ENCODE data around the gene BLM.

BLM gene

DNA sequence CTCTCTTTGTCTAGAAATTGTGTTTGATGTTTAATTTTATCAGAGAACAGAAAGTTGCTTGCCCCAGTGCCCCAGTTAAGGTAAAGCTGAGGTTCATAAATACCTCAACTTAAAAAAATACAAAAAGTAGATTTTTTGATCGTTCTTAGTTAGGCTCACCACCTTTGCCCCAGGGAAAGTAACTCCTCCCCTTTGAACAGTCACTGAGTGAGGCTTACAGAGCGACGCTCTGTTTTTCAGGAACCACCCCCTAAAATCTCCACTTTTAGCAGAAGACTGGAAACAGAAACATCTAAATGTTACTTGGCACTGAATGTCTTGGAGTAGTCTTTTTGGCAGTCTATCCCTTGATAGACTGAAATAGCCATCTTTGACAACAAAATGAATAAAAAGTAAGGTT is 24.9 kb downstream of the BLM start:
- DNase-seq, result no peak

DNA sequence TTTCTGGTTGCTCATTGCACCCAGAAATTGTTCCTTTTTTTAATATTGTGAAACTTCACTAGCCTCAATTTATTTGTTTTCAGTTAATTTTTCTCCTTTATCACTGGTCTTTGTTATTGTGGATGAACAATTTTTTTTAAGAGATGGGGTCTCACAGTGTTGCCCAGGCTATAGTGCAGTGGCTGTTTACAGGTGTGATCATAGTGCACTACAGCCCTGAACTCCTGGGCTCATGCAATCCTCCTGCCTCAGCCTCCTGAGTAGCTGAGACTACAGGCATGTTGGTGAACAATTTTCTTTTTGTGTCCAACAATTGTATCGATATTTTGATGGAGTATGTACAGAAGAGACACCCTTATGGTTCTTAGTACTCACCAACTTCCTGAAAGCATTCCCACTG is 26.3 kb downstream of the BLM start:
- no peak for DNase-seq

GRCh38 chr15:90744759-90745402 is 27.7 kb downstream of the BLM start:
- DNase-seq, result peak; percentile 38

DNA sequence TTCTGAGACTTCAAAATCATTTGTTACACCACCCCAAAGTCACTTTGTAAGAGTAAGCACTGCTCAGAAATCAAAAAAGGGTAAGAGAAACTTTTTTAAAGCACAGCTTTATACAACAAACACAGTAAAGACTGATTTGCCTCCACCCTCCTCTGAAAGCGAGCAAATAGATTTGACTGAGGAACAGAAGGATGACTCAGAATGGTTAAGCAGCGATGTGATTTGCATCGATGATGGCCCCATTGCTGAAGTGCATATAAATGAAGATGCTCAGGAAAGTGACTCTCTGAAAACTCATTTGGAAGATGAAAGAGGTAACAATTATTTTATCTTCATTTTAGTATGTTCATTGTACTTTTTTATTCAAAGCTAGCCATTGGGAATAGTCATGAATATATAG is 32.6 kb downstream of the BLM start:
- peak; percentile 71 for DNase-seq

GRCh38 chr15:90750186-90750585 is 33.0 kb downstream of the BLM start:
- peak; percentile 80 for DNase-seq

DNA sequence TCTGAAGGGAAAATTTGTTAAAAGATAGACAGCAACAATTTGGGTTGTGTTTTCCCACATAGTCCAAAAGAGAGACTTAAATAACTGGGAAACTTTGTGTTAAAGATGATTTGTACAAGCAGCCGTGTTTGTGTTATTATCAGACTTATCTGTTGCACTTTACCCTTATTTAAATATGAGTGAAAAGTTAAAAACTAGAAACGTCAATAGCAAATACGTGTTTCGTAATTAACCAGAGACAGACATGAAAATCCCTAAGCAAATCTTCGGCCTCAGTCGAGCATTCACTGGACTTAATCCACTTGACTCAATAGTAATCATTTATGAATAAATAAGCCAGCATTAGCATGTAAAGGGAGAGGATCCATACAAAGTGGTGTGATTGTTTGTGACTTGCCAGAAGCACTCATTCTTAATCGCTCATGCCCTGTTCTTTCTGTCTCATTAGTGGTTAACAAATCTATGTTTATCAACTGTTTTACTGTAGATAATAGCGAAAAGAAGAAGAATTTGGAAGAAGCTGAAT is 34.2 kb downstream of the BLM start:
- no peak for DNase-seq

DNA sequence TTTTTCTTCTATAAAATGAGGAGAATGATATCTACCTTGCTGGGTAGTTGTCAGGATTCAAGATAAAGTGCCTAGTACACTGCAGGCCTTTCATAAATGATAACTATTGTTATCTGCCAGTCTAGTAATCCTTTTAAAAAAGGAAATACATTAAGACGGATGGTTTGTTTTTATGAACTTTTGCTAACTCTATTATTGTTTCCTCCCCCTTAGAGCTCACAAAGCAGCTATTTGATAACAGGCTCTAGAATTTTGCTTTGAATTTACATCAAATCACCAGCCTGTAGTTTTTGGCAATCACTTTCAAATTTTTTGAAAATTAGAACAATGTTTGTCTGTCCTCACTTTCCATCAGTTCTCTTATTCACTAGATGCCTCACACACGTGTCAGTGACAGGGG is 39.8 kb downstream of the BLM start:
- DNase-seq, result no peak

DNA sequence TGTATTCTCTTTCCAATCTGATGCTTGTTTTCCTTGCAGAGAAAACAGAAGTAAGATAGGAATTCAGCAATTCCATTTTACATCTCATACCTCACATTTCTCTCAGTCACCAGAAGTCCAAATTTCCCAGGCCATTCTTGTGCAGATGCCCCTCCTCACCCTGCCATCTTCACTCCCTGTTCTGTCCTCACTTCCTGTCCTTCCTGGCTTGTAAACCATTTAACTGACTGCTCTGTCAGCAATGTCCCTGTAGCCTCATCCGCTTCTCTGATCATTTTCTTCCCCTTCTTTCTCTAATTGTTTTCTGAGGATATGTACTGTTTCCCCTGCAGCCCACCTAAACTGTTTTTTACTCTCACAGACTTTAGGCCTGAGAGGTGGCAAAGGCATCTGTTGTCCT is 40.3 kb downstream of the BLM start:
- DNase-seq, result no peak

GRCh38 chr15:90760661-90761232 is 43.6 kb downstream of the BLM start:
- DNase-seq, result no peak

DNA sequence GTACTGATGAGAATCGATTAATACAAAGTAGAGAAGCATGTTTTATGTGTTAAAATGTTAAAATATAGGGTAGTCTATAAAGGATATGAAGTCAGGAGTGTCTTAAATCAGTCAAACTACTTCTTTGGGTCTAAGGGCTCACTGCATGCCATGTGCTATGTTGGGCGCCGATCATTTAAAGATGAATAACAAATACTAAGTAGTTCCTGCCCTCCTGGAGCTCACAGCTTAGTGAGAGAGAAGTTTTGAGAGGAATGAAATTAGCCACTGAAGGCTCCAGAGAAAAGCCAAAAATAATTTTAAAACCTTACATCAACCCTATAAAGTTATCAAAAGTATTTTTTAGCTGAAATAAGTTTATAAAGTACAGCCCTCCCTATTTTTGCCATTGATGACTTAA is 44.5 kb downstream of the BLM start:
- DNase-seq, result no peak

GRCh38 chr15:90762109-90762508 is 45.0 kb downstream of the BLM start:
- DNase-seq, result no peak

- no peak for DNase-seq
Measured at GRCh38 chr15:90763366-90764099, 46.4 kb downstream of the BLM start.

- no peak for DNase-seq
Measured at GRCh38 chr15:90765531-90765930, 48.4 kb downstream of the BLM start.

DNA sequence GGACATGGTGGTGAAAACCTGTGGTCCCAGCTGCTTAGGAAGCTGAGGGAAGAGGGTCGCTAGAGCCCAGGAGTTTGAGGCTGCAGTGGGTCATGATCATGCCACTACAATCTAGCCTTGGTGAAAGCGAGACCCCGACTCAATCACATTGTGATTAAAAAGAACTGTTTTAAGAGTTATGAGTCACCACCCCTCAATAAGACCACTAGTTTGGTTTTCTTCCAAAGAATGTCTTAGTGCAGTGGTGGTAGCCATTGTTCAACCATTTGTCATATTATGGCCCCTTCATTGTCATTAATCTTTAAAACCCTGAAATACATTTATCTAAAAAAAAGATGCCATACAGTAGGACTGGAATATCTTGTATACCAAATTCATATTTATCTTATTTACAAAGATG is 48.8 kb downstream of the BLM start:
- no peak for DNase-seq

- DNase-seq, result no peak
Measured at GRCh38 chr15:90769375-90769774, 52.2 kb downstream of the BLM start.

DNA sequence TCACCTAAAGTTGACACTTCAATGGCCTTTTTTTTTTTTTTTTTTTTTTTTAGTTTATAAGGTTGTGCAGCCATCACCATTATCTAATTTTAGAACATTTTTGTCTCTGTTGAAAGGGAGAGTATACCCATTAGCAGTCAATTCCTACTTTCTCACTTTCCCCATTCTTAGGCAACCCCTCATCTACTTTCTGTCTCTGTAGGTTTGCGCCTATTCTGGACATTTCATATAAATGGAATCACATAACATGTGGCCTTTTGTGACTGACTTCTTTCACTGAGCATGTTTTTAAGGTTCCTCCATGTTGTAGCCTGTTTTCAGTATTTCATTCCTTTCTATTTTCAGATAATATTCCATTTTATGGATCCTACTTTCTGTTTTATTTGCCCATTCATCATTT is 56.3 kb downstream of the BLM start:
- DNase-seq, result no peak

DNA sequence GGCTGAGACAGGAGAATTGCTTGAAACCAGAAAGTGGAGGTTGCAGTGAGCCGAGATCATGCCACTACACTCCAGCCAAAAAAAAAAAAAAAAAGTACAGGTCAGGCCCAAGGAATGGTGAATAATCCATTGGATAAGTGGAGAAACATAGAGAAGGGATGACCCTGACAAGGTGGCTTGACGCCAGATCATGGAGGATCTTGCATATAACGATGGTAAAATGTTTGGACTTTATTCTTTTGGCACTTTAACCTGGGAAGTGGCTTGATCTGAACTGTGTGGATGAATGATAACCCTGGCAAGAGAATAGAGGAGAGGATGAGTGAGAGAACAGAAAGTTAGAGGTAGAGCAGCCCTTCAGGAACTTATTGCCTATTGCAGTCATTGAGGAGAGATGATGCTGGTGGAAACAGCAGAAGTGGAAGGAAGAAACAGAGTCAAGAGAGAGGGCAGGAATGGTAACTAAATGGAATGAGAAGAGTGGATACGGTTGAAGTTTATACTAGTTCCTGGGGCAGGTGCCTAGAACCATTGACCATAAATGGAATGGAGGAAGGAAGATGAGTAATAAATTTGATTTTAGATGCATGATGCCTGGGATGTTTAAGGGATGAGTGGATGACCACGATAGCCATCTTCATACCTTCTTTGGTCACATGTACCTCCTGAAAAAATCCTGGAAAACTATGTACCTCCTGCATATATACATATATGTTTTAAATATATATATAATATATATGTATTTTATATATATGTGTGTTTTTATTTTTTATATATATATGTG is 57.8 kb downstream of the BLM start:
- DNase-seq, result no peak

DNA sequence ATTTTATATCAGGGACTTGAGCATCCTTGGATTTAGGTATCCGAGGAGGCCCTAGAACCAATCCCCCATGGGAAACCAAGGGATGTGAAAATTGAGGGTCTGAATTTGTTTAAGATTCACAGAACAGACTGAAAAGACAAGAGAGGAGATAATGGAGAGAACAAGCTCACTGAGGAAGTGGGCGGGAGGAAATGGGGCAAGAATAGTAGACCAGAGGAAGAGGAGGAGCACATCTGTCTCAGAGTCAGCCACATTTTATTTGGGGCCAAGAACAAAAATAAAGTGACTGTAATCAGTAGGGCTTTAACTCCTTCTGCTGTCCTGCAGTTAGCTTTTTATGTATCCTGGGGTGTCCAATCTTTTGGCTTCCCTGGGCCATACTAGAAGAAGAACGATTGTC is 63.8 kb downstream of the BLM start:
- peak; percentile 39 for DNase-seq

GRCh38 chr15:90782442-90782841 is 65.3 kb downstream of the BLM start:
- no peak for DNase-seq

DNA sequence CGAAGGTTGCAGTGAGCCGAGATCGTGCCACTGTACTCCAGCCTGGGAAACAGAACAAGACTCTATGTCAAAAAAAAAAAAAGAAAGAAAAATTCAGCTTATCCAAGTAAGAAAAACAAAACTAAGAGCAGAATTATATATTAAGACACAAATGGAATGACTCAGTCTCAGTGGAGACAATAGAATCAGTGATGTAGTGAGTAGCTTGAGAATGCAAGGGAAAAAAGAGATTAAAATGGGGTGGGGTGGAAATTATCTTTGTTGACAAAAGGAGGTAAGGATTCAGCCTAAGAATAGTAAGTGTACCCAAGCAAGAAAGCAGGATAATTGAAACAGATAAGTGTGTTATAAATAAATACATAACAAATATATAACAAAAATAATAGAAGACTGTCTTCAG is 70.7 kb downstream of the BLM start:
- no peak for DNase-seq

DNA sequence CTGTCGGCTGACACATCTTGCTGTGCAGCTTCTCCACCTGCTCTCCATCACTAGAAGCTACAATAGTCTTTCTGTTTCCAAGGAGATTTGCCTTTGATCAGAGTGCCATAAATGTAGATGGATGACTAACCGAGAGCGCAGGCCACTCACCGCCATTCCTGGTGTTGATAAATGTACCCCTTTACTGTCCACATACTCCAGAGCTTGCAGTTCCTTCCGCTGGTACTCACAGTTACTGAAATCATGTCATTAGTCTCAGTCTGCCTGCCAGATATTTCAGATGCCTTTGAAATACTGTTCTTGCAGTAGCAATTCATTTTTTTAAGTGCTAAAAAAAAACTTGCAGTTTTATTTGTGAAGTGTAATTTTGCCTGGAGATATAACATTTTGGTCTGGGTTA is 72.3 kb downstream of the BLM start:
- DNase-seq, result no peak

DNA sequence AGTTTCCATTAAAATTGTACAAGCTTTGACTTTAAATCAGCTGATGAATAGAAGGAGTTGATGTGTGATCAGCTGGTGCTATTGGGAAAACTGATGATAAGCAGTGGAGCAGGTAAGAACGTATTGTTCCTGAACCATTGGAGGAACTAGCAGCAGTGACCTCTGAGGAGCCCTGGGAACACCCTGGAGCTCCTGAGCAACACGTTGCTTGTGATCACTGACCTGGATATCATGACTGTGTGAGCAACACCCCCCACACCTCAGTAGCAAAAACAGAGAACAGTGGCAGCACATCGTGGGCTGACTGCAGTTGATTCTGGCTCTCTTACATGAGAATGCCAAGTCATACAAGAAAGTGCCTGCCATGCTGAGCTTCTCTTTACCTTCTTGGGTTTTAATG is 72.9 kb downstream of the BLM start:
- no peak for DNase-seq

DNA sequence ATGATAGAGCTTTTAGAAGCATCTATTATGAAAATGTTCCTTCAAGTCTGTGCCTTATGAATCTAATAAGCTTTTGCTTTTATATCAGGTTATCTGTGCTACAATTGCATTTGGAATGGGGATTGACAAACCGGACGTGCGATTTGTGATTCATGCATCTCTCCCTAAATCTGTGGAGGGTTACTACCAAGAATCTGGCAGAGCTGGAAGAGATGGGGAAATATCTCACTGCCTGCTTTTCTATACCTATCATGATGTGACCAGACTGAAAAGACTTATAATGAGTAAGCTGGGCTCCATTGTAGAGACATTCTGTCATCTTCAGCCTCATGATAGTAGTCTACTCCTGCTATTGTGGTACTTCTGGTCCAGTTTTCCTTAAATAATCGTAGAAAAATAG is 73.4 kb downstream of the BLM start:
- DNase-seq, result no peak

DNA sequence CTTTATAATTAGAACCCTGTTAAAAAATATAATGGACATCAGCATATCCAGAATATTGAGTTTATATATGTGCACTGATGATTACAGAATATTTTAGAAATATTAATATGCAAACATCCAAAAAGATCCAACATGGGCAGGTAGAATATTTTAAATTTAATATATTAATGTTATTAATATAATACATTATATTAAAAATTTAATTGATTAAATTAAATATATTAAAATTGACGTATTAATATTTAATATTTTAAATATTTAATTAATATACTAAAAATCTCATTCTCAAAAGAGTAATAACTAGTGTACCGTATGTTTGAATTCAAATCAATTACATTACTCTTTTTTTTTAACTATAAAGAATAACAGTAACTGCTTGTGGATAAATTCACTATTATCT is 77.4 kb downstream of the BLM start:
- DNase-seq, result no peak

All from activated CD4-positive, alpha-beta T cell treated with anti-CD3 and anti-CD28 coated beads, Interleukin-10, Interleukin-2, amounts not matched to agents 100 ng/mL and 50 ng/mL, durations not matched to agents 16 hours and 8 hours (primary cell).